ENCODE results near the gene HEATR3. TPM values are rescaled to one million over a fixed set of nuclear protein-coding genes. Genes with fewer than 3 reads are reported as not detected.
A peak's percentile ranks its signal among the peaks of the same experiment; 100 is the strongest.

HEATR3 gene, protein sequence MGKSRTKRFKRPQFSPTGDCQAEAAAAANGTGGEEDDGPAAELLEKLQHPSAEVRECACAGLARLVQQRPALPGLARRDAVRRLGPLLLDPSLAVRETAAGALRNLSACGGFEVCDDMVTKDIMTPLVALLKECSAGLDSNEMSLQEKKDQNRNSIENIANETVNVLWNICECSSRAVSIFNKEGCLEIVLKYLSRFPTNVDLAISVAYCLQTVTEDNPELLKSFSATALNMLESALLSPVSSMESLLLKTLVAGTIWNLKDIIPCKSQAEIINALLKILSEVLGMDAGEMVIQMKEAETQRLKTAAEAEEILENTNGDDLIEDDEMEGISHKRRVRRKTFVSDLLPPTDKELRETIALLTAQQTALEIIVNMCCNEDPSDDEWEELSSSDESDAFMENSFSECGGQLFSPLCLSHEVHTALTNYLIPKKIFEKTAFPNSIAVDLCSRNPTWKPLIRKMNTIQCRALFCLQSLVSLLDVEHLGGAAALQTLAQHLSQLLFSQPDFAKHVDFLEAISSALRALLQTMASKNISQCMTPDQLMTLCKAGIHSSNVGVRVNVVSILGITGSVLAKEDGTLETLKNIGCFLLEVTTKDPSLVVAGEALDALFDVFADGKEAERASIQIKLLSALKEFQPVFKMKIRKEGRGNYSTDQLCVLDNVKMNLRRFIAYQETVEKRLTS
- 10 to 100 TPM; 44.0 to 51.2 TPM for total RNA-seq
- 13.5 TPM for polyA plus RNA-seq (ENCODE audit: insufficient read depth, low read depth, low replicate concordance)
- long read RNA-seq, donor 1, partial matches to known transcripts: 11 of 11 reads
- long read RNA-seq, donor 1, other reads (novel, unspliced or antisense): 0 of 11 reads
- long read RNA-seq, donor 2, partial matches to known transcripts: 11 of 11 reads
- long read RNA-seq, donor 2, other reads (novel, unspliced or antisense): 0 of 11 reads

DNA sequence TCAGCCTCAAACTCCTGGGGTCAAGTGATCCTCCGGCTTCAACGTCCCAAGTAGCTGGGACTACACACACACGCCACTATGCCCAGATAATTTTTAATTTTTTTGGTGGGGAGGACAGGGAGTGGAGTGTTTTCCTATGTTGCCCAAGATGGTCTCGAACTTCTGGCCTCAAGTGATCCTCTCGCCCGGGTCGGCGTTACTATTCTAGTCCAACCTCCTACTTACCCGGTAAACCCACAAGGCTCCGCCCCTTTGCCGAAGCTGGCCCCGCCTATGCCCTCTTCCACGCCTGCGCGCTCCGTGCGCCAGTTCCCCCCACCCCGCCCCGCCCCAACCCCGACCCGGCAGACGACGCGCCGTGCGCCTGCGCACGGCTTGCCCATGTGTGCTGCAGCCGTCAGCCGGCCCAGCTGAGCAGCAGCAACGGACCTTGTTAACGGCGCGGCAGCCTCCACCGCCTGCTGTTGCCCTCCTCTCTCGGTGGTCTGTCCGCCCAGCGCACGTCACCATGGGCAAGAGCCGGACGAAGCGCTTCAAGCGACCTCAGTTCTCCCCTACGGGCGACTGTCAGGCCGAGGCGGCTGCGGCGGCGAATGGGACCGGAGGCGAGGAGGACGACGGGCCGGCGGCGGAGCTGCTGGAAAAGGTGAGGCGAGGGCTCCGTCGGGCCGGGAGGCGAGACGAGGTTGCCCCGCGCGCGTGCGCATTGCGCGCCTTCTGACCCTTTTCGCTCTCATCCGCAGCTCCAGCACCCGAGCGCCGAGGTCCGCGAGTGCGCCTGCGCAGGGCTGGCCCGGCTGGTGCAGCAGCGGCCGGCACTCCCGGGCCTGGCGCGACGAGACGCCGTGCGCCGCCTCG is at the start of gene HEATR3:
Gene HEATR3, plus strand, starts transcription at position 347 of the 858 bp plus-strand sequence. Its CDS starts 162 bp downstream, at position 509.
- H3K27ac ChIP-seq: peak within 1 kb of the TSS; percentile 88 to 89
- H3K4me1 ChIP-seq: peaks cover 19% of the 10 kb centered on the region
- peak within 1 kb of the TSS; percentile 69 to 95 for H3K4me3 ChIP-seq
- intact Hi-C loops (cut with DNase I; ENCODE audit: low total_unique reads): no loop called here
- TF ChIP-seq POLR2A (IDR thresholded peaks at IDR 0.05): no peak
- TF ChIP-seq, protein P1, sequence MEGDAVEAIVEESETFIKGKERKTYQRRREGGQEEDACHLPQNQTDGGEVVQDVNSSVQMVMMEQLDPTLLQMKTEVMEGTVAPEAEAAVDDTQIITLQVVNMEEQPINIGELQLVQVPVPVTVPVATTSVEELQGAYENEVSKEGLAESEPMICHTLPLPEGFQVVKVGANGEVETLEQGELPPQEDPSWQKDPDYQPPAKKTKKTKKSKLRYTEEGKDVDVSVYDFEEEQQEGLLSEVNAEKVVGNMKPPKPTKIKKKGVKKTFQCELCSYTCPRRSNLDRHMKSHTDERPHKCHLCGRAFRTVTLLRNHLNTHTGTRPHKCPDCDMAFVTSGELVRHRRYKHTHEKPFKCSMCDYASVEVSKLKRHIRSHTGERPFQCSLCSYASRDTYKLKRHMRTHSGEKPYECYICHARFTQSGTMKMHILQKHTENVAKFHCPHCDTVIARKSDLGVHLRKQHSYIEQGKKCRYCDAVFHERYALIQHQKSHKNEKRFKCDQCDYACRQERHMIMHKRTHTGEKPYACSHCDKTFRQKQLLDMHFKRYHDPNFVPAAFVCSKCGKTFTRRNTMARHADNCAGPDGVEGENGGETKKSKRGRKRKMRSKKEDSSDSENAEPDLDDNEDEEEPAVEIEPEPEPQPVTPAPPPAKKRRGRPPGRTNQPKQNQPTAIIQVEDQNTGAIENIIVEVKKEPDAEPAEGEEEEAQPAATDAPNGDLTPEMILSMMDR (IDR thresholded peaks at IDR 0.05): no peak
- WGBS, 2 donors: 2 to 6% methylated on average over 19 to 68 of the region's 91 CpGs
- peak; percentile 93 for DNase-seq
- H3K9me3 ChIP-seq: no peaks in the 10 kb centered on the region
- H3K27me3 ChIP-seq: no peaks in the 10 kb centered on the region
- H3K36me3 ChIP-seq (ENCODE audit: low read depth, missing control alignments): no peaks in the 10 kb centered on the region

DNA sequence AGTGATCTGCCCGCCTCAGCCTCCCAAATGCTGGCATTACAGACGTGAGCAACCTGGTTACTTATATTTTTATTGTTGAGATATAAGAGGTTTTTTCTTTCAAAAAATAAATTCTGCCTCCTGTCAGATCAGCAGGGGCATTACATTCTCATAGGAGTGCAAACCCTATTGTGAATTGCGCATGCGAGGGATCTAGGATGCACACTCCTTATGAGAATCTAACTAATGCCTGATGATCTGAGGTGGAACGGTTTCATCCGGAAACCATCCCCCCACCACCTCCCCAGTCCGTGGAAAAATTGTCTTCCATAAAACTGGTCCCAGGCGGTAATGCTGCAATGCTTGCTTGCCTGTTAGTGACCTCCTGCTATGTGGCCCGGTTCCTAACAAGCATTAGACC is 48.2 kb upstream of the HEATR3 start:
- no peak for DNase-seq
- Histone ChIP-seq H3K4me3 (no peak overlapping the region), H3K27ac (no peak overlapping the region), H3K27me3 (no peaks in the 10 kb centered on the region), H3K36me3 (ENCODE audit: low read depth, missing control alignments) (no peaks in the 10 kb centered on the region), H3K9me3 (no peaks in the 10 kb centered on the region), H3K4me1 (no peaks in the 10 kb centered on the region)
- intact Hi-C loops (cut with DNase I; ENCODE audit: low total_unique reads): no loop called here
- TF ChIP-seq, protein P1 (IDR thresholded peaks at IDR 0.05): no peak
- no peak for TF ChIP-seq POLR2A (IDR thresholded peaks at IDR 0.05)
- WGBS, 2 donors: 88 to 90% methylated on average over 9 of the region's 9 CpGs

DNA sequence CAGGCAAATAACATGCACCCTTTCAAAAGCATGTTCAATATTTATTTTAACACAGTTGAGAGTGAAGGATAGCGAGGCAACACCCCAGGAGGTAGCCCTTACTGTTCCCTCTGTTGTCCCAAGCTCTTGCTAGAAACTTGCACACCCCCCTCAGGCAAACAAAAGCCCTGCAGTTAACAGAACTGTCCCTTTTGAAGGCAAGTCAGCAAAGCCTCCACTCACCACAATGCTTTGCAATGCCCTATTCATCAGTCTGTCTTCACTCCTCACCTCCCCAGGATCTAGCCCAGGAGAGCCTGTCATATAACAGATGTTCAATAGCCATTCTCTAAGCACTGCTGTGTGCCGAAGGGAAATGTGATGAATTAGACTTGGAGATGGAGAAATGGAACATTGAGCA is 44.2 kb upstream of the HEATR3 start:
- Histone ChIP-seq H3K4me3 (no peak overlapping the region), H3K9me3 (no peaks in the 10 kb centered on the region), H3K4me1 (peaks cover 15% of the 10 kb centered on the region), H3K27me3 (no peaks in the 10 kb centered on the region), H3K27ac (no peak overlapping the region), H3K36me3 (ENCODE audit: low read depth, missing control alignments) (no peaks in the 10 kb centered on the region)
- intact Hi-C loops (cut with DNase I; ENCODE audit: low total_unique reads): loop anchor here (5.0 to 10.0 kb wide), 2 partner anchors 193 to 331 kb away; no protein-coding TSS in a partner anchor
- 48 to 57% methylated on average over 2 of the region's 2 CpGs for WGBS, 2 donors
- TF ChIP-seq POLR2A (IDR thresholded peaks at IDR 0.05): no peak
- TF ChIP-seq, protein P1 (IDR thresholded peaks at IDR 0.05): no peak
- DNase-seq: peak; percentile 47

DNA sequence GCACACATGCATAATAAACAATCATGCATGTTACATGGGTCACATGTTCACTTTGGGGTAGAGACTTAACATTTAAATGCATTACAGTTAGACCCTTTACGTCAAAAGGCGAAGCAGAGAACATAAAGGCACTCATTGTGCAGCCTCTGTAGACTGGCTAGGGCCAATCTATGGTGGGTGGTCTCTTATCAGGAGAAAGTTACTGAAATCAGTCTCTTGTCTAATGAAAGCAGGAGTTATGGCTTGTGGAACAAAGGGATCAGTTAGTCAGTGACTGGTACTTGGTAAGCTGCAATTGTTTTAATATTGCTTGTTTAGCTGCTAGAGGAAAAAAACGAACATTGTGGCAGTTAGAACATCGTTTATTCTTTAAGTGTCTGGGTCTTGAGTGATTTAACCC is 42.1 kb upstream of the HEATR3 start:
- Histone ChIP-seq H3K4me3 (no peak overlapping the region), H3K27ac (peak overlapping the region in 1 of 2 donors; percentile 6), H3K9me3 (no peaks in the 10 kb centered on the region), H3K4me1 (peaks cover 20% of the 10 kb centered on the region), H3K27me3 (no peaks in the 10 kb centered on the region), H3K36me3 (ENCODE audit: low read depth, missing control alignments) (no peaks in the 10 kb centered on the region)
- 19 to 32% methylated on average over 4 of the region's 4 CpGs for WGBS, 2 donors
- TF ChIP-seq, protein P1 (IDR thresholded peaks at IDR 0.05): no peak
- no peak for TF ChIP-seq POLR2A (IDR thresholded peaks at IDR 0.05)
- intact Hi-C loops (cut with DNase I; ENCODE audit: low total_unique reads): loop anchor here (5.0 to 10.0 kb wide), 2 partner anchors 191 to 329 kb away; no protein-coding TSS in a partner anchor
- DNase-seq: no peak
